HG03196 (cell line): ENCODE measurements around the gene MARCHF9.
"Not testable (repeated sequence)": the region's sequence is repeated elsewhere in the genome, so short reads cannot be mapped to it uniquely, and the experiment has no call there.

Source experiments
- ATAC-seq: cut with Tn5 transposase; IDR thresholded peaks from one replicate; pipeline ENCODE4 v1.9.1; 2021; ENCODE audit not compliant: unreplicated experiment

The MARCHF9 gene, protein sequence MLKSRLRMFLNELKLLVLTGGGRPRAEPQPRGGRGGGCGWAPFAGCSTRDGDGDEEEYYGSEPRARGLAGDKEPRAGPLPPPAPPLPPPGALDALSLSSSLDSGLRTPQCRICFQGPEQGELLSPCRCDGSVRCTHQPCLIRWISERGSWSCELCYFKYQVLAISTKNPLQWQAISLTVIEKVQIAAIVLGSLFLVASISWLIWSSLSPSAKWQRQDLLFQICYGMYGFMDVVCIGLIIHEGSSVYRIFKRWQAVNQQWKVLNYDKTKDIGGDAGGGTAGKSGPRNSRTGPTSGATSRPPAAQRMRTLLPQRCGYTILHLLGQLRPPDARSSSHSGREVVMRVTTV

DNA sequence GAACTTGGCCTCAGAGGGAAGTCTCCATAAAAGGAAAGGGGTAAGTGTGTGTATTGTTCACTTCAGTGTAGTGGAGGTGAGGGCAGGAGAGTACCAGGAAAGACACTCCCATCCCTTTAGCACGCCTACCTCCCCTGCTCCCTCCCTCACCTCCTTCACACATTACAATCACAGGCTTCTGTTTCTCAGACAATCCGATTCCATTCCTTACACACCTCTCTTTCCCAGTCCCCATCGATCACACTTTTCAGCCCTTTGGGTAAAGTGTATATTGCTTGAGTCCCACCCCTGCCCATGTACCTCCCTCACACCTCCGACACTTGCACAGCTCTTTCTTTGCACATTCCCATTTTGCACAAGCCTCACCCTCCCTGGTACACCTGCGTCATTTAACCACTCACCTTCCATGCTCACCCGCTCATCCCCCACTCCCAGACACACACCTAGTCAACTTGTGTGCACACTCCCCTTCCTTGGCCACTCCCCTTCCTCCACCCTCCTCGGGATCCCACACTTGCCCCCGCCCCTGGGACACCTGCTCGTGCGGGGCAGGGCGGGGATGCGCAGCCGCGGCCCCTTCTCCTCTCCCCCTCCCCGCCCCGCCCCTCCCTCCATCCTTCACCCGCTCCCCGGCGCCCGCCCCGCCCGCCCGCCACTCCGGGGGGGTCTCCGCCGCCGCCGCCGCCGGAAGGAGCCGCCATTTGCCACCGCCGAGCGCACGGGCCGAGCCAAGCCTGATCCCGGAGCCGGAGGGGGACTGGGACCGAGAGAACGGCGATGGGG is at the start of gene MARCHF9:
Gene MARCHF9 (plus strand): TSS at position 693 of the 783 bp plus-strand sequence. CDS start 426 bp downstream, outside the sequence.
- ATAC-seq, result peak; percentile 32

DNA sequence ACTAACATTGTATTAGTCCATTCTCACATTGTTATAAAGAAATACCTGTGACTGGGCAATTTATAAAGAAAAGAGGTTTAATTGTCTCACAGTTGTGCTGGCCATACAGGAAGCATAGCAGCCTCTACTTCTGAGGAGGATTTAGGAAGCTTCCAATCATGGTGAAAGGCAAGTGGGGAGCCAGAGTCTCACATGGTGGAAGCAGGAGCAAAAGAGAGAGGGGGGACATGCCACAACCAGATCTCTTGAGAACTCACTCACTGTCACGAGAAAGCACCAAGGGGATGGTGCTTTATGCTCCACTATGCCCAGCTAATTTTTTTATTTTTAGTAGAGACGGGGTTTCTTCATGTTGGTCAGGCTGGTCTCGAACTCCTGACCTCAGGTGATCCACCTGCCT is 47.7 kb upstream of the MARCHF9 start:
- no peak for ATAC-seq

DNA sequence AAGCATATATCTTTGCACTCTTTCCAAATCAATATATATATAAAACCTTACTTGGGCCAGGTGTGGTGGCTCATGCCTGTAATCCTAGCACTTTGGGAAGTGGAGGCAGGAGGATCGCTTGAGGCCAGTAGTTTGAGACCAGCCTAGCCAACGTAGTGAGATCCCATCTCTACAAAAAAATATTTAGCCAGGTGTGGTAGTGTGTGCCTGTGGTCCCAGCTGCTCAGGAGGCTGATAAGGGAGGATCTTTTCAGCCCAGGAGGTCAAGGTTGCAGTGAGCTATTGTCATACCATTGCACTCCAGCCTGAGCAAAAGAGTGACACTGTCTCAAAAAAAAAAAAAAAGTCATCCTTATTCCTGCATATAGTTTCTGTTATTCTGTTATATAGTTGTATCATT is 46.6 kb upstream of the MARCHF9 start:
- ATAC-seq, result no peak

DNA sequence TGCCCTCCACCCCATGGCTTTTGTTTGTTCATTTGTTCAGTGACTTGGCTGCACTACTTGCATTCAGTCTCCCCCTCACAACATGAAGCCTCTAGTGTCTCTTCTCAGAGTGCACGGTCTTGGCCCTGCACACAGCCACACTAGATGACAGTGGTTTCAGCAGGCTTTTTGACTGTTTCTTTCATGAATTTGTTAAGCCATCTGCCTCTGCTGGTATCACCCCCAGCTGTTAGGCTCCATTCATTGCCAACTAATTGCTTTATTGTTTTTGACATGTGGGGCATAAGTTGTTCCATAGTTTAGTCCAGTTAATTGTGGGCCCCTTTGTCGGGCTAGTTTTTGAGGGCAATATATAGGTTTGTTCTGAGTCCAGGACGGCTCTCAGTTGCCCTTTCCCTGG is 42.2 kb upstream of the MARCHF9 start:
- ATAC-seq, result no peak

DNA sequence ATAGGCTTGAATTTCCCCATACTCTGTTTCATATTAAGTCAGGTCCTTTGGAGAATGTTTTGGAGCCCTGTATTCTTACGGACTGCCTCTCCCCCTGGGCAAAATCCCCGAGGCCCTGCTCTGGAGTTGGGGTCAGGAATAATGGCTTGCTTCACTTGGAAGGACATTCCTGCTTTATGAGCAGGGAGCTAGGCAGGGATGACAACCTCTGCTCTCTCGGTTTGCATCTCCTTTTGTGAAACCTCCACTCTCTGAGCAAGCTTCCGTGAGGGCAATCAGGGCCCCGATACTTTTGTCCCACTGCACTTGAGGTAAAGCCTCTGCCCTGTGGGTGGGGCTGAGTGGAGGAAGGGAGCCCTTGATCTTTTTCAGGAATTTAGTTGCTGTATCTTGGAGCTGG is 41.7 kb upstream of the MARCHF9 start:
- no peak for ATAC-seq

DNA sequence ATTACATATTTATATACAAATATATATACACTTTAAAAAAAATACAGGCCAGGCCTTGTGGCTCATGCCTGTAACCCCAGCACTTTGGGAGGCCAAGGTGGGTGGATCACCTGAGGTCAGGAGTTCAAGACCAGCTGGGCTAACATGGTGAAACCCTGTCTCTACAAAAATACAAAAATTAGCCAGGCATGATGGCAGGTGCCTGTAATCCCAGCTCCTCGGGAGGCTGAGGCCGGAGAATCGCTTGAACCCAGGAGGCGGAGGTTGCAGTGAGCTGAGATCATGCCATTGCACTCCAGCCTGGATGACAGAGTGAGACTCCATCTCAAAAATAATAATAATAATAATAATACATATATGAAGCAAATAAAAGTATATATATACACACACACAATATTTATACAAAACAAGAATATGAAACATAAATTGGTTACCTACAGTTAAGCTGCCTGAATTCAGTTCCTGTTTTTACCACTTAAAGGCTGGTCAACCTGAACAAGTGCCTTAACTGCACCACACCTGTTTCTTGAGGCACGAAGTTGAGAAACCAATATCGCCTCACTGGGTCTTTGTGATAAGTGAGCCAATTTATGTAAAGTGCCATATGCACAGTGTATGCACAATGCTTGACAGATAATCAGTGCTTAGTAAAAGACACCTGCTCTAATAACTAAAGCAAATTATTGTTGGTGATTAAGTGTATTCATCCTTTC is 39.7 kb upstream of the MARCHF9 start:
- not testable (repeated sequence) for ATAC-seq

DNA sequence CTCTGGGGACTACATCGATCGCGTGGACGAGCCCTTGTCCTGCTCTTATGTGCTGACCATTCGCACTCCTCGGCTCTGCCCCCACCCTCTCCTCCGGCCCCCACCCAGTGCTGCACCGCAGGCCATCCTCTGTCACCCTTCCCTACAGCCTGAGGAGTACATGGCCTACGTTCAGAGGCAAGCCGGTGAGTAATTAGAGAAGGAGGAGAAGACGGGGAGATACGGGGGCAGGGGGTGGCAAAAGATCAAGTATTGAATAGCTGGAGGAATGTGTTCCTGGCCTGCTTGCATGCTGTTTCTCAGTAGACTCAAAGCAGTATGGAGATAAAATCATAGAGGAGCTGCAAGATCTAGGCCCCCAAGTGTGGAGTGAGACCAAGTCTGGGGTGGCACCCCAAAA is 39.1 kb upstream of the MARCHF9 start:
- no peak for ATAC-seq

DNA sequence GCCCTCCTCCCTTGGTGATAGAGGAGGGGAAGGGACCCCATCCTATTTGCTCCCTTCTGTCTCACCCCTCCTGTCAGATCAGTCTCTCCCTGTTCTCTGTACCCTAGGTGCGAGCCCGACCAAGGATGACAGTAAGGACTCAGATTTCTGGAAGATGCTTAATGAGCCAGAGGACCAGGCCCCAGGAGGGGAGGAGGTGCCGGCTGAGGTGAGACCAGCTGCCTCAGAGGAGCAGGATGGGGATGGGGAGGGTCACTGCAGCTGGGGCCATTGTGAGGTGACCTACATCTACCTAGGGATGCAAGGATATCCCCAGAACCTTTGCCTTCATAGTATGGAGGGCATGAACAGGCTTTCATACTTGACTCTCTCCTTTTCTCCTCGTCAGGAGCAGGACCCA is 38.6 kb upstream of the MARCHF9 start:
- no peak for ATAC-seq

DNA sequence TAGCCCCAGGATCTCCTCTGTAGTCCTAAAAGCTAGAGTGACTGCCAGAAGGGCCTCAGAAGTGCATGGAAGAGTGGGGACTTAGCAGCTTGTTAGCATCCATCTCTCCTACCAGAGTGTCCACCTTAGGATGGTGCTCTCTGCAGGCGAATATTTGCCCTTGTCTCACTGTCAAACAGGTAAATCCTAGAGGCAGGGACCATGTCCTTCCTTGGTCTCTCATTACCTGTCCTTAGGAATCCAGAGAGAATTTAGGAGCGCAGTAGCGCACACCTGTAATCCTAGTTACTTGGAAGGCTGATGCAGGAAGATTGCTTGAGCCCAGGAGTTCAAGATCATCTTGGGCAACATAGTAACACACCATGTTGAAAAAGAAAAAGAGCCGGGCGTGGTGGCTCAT is 37.8 kb upstream of the MARCHF9 start:
- ATAC-seq, result no peak

DNA sequence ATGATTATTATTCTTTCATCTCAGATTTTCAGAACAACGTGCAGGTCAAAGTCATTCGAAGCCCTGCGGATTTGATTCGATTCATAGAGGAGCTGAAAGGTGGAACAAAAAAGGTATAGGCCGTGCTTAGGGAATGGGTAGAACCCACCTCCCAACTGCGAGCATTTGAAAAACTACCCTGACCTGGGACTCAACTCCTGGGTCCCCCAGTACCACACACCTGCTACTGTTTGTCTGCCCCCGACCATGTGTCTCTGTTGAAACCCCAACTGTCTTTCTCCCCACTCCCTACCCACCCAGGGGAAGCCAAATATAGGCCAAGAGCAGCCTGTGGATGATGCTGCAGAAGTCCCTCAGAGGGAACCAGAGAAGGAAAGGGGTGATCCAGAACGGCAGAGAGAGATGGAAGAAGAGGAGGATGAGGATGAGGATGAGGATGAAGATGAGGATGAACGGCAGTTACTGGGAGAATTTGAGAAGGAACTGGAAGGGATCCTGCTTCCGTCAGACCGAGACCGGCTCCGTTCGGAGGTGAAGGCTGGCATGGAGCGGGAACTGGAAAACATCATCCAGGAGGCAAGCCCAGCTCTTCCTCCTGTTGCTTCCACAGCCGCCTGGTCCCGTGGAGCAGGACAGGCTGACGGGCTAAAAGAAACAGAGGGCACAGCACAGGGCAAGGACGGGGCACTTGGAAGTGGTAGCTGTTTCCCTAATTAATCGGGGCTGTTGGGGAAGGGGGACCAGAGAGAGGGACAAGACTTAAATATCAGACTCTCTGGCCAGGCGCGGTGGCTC is 36.9 kb upstream of the MARCHF9 start:
- ATAC-seq, result no peak

DNA sequence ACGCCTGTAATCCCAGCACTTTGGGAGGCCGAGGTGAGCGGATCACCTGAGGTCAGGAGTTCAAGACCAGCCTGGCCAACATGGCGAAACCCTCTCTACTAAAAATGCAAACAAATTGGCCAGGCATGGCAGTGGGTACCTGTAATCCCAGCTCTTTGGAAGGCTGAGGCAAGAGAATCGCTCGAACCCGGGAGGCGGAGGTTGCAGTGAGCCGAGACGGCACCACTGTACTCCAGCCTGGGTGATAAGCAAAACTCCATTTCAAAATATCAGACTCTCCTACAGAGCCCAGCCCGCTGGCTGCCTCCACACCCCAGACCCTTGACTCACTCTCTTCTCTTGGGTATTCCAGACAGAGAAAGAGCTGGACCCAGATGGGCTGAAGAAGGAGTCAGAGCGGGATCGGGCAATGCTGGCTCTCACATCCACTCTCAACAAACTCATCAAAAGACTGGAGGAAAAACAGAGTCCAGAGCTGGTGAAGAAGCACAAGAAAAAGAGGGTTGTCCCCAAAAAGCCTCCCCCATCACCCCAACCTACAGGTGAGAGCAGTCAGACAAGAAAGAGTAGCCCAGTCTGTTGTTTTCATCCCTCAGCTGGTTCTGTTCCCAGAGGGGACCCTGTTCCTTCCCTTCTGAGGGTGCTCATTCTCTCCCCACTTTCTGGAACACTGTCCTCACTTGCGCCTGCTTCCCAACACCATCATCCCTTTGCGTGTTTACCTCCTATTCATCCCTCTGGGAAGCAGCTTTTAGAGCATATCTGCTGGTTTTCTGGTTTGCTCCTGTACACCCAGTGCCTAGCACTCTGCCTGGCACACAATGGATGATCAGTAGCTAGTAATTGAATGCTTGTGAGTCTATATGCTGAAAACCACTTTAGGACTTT is 36.0 kb upstream of the MARCHF9 start:
- no peak for ATAC-seq

DNA sequence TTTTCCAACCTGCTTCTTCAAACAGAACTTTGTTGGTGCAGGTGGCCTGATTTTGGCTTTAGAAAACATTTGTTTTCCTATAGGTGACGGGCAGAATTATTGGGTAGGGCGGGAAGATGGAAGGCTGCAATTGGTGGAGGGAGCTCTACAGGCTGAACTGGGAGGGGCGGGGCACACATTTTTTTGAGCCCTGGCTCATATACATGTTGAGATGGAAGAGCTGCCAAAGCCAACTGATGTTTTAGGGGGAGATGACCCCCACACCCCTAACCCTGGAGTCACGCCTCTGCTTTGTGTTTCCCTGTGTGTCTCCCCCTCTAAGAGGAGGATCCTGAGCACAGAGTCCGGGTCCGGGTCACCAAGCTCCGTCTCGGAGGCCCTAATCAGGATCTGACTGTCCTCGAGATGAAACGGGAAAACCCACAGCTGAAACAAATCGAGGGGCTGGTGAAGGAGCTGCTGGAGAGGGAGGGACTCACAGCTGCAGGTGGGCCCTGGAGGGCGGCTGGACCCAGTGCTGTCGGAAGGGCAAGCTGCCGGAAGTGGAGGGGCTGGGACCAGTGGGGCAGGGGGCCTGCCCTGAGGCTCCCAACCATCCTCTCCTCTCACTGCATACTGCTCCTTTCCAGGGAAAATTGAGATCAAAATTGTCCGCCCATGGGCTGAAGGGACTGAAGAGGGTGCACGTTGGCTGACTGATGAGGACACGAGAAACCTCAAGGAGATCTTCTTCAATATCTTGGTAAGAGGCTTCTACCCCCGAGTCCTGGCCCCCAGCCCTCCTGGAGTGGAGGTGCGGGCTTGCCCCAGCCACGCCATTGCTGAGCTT is 34.9 kb upstream of the MARCHF9 start:
- ATAC-seq, result no peak

DNA sequence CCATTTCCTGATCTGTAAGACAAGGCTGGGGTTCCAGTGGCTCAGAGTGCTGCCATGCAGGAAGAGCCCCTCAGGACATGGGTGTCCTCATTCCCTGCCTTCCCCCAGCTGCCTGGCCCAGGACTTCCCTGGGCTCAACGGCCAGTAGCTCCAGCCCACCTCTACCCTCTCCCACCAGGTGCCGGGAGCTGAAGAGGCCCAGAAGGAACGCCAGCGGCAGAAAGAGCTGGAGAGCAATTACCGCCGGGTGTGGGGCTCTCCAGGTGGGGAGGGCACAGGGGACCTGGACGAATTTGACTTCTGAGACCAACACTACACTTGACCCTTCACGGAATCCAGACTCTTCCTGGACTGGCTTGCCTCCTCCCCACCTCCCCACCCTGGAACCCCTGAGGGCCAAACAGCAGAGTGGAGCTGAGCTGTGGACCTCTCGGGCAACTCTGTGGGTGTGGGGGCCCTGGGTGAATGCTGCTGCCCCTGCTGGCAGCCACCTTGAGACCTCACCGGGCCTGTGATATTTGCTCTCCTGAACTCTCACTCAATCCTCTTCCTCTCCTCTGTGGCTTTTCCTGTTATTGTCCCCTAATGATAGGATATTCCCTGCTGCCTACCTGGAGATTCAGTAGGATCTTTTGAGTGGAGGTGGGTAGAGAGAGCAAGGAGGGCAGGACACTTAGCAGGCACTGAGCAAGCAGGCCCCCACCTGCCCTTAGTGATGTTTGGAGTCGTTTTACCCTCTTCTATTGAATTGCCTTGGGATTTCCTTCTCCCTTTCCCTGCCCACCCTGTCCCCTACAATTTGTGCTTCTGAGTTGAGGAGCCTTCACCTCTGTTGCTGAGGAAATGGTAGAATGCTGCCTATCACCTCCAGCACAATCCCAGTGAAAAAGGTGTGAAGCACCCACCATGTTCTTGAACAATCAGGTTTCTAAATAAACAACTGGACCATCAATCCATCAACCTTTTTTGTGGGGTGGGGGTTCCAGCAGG is 34.0 kb upstream of the MARCHF9 start:
- ATAC-seq, result no peak

DNA sequence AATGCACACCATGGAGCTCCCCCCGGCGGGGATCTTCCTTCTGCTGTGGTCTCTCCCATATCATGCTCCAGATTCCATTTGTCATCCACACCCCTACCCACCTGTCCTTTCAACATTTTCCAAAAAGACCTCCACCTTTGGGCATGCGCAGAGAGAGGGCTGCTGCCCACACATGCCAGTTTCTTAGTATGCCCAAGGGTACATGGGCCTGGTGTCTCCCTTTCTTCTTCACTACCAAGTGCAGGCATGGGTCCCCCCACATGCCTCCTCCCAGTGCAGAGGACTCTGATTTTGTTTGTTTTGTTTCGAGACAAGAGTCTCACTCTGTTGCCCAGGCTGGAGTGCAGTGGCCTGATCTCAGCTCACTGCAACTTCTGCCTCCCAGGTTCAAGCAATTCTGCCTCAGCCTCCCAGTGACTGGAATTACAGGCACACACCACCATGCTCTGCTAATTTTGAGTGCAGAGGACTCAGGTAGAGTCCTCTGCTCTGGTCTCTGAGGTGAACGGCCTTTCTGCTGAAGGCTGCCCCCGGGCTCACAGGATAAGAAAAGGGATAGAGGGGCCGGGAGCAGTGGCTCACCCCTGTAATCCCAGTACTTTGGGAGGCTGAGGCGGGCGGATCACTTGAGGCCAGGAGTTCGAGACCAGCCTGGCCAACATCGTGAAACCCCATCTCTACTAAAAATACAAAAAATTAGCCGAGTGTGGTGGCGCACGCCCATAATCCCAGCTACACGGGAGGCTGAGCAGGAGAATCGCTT is 32.9 kb upstream of the MARCHF9 start:
- ATAC-seq, result not testable (repeated sequence)

DNA sequence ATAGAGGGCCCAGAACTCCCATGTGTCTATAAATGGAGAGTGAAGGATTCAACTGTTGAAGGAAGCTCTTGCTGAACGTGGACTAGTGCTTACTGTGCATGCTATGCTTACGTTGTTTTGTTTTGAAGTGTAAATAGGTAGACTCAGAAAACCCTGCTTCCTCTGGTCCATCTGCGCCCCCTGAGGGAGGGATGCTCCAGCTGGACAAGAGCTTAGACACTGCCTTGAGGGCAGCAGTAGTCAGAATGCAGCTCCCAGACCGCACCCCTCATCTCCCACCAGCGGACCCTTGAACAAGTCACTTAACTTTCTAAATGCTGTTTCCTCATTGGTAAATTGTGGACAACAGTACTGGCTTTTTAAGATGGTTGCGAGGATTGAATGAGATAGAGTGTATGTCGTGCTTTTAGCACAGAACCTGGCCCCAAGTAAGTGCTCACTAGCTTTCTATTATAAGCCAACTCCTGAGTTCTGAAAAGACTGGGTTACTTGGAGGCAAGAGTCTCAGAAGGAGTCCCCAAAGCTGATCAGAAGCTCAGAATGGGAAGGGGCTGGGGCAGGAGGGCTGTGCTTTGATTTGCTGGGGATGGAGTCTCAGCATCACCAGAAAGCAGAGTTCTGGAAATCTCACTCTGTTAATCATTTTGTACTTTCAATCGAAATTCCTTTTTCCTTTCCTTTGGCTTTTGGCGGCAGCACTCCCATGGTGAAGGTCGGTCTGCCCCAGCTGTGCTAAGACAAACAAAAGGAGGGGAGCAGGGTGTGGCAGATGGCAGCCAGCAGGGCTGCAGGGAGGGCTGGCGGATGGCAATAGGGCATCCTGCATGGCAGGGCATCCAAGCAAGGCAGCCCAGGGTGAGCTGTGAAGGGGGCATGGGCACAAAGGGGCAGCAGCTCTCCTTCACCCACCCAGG is 31.9 kb upstream of the MARCHF9 start:
- ATAC-seq, result no peak

DNA sequence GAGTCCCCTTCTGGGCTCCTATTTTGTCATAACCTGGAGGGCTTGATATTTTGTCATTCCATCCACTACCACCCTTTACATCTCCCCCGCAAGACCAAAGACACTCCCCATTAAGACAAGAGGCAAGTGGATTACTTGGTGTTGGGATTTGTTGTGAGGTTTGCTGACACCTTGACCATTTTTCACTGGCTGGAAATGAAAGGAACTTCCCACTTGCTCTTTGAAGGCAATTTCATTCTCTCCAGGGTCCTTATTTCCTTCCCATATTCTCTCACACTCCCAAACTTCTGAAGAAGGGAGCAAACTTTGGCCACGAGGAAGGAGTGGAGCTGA is 31.3 kb upstream of the MARCHF9 start:
- no peak for ATAC-seq
